OCI-M1 (cell line): Measurements from ENCODE around the gene SMARCE1.

Source experiments
- DNase-seq: peaks from one replicate; lab custom pipeline; 2025; lab: John Stamatoyannopoulos, UW

Gene SMARCE1

GRCh38 chr17:40645943-40646342 is 1.7 kb downstream of the SMARCE1 start:
- no peak for DNase-seq

GRCh38 chr17:40645291-40645690 is 2.3 kb downstream of the SMARCE1 start:
- DNase-seq = no peak

- DNase-seq = no peak
These were observed 9.7 kb downstream of the SMARCE1 start for GRCh38 chr17:40637931-40638330.

- no peak for DNase-seq
These were observed 13.7 kb downstream of the SMARCE1 start for GRCh38 chr17:40633871-40634270.

- no peak for DNase-seq
These were observed 15.4 kb downstream of the SMARCE1 start for GRCh38 chr17:40632216-40632615.

GRCh38 chr17:40629842-40630241 is 17.8 kb downstream of the SMARCE1 start:
- DNase-seq = no peak

GRCh38 chr17:40625311-40625710 is 22.3 kb downstream of the SMARCE1 start:
- DNase-seq = no peak

- no peak for DNase-seq
These were observed 24.0 kb downstream of the SMARCE1 start for GRCh38 chr17:40623419-40624210.

- DNase-seq = peak; percentile 15
These were observed 25.1 kb downstream of the SMARCE1 start for GRCh38 chr17:40622509-40622928.

- DNase-seq = no peak
These were observed 26.0 kb downstream of the SMARCE1 start for GRCh38 chr17:40621578-40621977.

GRCh38 chr17:40621019-40621418 is 26.6 kb downstream of the SMARCE1 start:
- no peak for DNase-seq

- no peak for DNase-seq
These were observed 28.6 kb downstream of the SMARCE1 start for GRCh38 chr17:40618754-40619625.

GRCh38 chr17:40617678-40618240 is 29.9 kb downstream of the SMARCE1 start:
- DNase-seq = peak; percentile 14

GRCh38 chr17:40616592-40616991 is 31.0 kb downstream of the SMARCE1 start:
- DNase-seq = no peak

GRCh38 chr17:40615841-40616476 is 31.7 kb downstream of the SMARCE1 start:
- DNase-seq = no peak

- peak; percentile 69 for DNase-seq
These were observed 32.4 kb downstream of the SMARCE1 start for GRCh38 chr17:40615068-40615840.

- DNase-seq = no peak
These were observed 33.1 kb downstream of the SMARCE1 start for GRCh38 chr17:40614431-40615067.

- no peak for DNase-seq
These were observed 34.0 kb downstream of the SMARCE1 start for GRCh38 chr17:40613467-40614154.

GRCh38 chr17:40612599-40613244 is 34.9 kb downstream of the SMARCE1 start:
- no peak for DNase-seq
